Gastrocnemius medialis (tissue), 4 donors: ENCODE measurements around the gene PLEKHG4B. TPM values are rescaled to one million over a fixed set of nuclear protein-coding genes. Genes with fewer than 3 reads are reported as not detected.

Experiments
- ATAC-seq, 2 donors: fragments of 150-250 bp; one replicate each; pipeline ENCODE4 v1.9.1; 2016
- DNase-seq, 2 donors: peaks; one replicate each; pipeline ENCODE4 v3.0.0-alpha.2; 2019
- H3K27ac ChIP-seq, 4 donors: fragments of 200-600 bp; sonication (generic); 1 replicate in 1 of 4; 2 replicates in 3 of 4; pipeline ENCODE4 v1.5.1; 2016 to 2018; ENCODE audit warnings: mild to moderate bottlenecking in 2 of 4, moderate library complexity in 1 of 4
- H3K27me3 ChIP-seq, 3 donors: fragments of 200-600 bp; sonication (generic) in 2 of 3; 1 replicate in 1 of 3; 2 replicates in 2 of 3; pipeline versions ENCODE4 v1.5.1 to v1.6.0; 2016 to 2019; ENCODE audit warnings: mild to moderate bottlenecking in 1 of 3, moderate library complexity in 1 of 3
- H3K36me3 ChIP-seq, 2 donors: fragments of 200-600 bp; sonication (generic) in 1 of 2; one replicate each; pipeline ENCODE4 v1.5.1; 2017 to 2018
- H3K4me1 ChIP-seq, 2 donors: fragments of 200-600 bp; sonication (generic) in 1 of 2; one replicate each; pipeline ENCODE4 v1.5.1; 2016 to 2017; ENCODE audit warnings: mild to moderate bottlenecking in 2 of 2
- H3K4me3 ChIP-seq, 4 donors: fragments of 200-600 bp; sonication (generic) in 3 of 4; 1 replicate in 1 of 4; 2 replicates in 3 of 4; pipeline ENCODE4 v1.5.1; 2016 to 2019; ENCODE audit warnings: mild to moderate bottlenecking in 2 of 4
- H3K9me3 ChIP-seq, 3 donors: fragments of 200-600 bp; sonication (generic) in 2 of 3; 1 replicate in 1 of 3; 2 replicates in 2 of 3; pipeline ENCODE4 v1.5.1; 2016 to 2019
- POLR2A ChIP-seq, 2 donors: fragments of 450-650 bp; IDR thresholded peaks; one replicate each; pipeline ENCODE4 v1.6.1; 2017; ENCODE audit warnings: antibody characterized with exemption in 2 of 2, mild to moderate bottlenecking in 2 of 2, moderate library complexity in 2 of 2
- in situ Hi-C, 4 donors: fragments of 200-750 bp; cut with MboI; loops; one replicate each; pipeline versions ENCODE4 v1.15.0 to v1.8.0; 2017; ENCODE audit warnings: low sequenced_read_pairs in 4 of 4
- intact Hi-C: fragments of 100-400 bp; cut with DNase I; formaldehyde crosslinking; loops from one replicate; pipeline ENCODE4 v1.15.1; 2023; ENCODE audit warnings: low total_unique reads
- total RNA-seq, 4 donors: library from RNA; depleted of rRNA; stranded (reverse); fragments of >200 nt; gene quantifications; one replicate each; pipeline versions ENCODE4 v1.1.0 to v1.2.3, GENCODE V29; 2016
- TF ChIP-seq, protein P1 (sequence below), 5 experiments: fragments of 450-650 bp in 3 of 5; fragments of 200-600 bp in 2 of 5; sonication (generic) in 2 of 5; IDR thresholded peaks in 4 of 5; conservative IDR thresholded peaks in 1 of 5; 1 replicate in 4 of 5; 2 replicates in 1 of 5; pipeline ENCODE4 v1.5.1; 2016 to 2019; ENCODE audit warnings: antibody characterized with exemption in 5 of 5, mild to moderate bottlenecking in 3 of 5, moderate library complexity in 3 of 5

PLEKHG4B gene
- total RNA-seq, 4 donors from 2014 or later: not detected

GRCh38 chr5:147751-148150, 55.8 kb downstream of the PLEKHG4B start:
- intact Hi-C loops (no loop called here), in situ Hi-C loops (no loop called here)
- Histone ChIP-seq H3K4me3 (peak overlapping the region in 1 of 4 donors; percentile 4), H3K36me3 (no peaks in the 10 kb centered on the region), H3K27ac (no peak overlapping the region), H3K4me1 (no peaks in the 10 kb centered on the region), H3K27me3 (peaks cover 0 to 6% (median 4%) of the 10 kb centered on the region in 3 donors), H3K9me3 (peaks cover 0 to 4% (median 3%) of the 10 kb centered on the region in 3 donors)
- ATAC-seq: no peak
- no peak for DNase-seq
- TF ChIP-seq, protein P1, sequence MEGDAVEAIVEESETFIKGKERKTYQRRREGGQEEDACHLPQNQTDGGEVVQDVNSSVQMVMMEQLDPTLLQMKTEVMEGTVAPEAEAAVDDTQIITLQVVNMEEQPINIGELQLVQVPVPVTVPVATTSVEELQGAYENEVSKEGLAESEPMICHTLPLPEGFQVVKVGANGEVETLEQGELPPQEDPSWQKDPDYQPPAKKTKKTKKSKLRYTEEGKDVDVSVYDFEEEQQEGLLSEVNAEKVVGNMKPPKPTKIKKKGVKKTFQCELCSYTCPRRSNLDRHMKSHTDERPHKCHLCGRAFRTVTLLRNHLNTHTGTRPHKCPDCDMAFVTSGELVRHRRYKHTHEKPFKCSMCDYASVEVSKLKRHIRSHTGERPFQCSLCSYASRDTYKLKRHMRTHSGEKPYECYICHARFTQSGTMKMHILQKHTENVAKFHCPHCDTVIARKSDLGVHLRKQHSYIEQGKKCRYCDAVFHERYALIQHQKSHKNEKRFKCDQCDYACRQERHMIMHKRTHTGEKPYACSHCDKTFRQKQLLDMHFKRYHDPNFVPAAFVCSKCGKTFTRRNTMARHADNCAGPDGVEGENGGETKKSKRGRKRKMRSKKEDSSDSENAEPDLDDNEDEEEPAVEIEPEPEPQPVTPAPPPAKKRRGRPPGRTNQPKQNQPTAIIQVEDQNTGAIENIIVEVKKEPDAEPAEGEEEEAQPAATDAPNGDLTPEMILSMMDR (IDR thresholded peaks at IDR 0.05 in 4 of 5, conservative IDR thresholded peaks at IDR 0.05 in 1 of 5): no peak
- TF ChIP-seq POLR2A (IDR thresholded peaks at IDR 0.05): no peak

DNA sequence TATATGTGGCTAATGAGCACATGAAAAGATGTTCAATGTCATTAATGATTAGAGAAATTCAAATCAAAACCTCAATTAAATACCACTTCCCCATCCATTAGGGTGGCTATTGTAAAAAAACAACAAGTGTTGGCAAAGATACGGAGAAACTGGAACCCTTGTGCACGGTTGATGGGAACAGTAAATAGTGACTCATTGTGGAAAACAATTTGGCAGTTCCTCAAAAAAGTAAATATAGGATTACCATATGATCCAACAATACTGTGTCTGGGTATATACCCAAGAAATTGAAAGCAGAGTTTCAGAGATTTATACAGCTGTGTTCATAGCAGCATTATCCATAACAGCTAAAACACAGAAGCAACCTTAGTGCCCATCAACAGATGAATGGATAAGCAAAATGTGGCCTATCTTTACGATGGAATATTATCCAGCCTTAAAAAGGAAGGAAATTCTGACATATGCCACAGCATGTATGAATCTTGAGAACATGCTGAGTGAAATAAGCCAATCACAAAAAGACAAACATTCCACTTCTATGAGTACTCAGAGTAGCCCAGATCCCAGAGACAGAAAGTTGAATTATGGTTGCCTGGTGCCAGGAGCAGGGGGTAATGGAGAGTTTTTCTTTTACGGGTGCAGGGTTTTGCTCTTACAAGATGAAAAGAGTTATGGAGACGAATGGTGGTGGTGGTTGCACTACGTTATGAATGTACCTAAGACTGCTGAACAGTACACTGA, 57.9 kb downstream of the PLEKHG4B start:
- in situ Hi-C loops: no loop called here

DNA sequence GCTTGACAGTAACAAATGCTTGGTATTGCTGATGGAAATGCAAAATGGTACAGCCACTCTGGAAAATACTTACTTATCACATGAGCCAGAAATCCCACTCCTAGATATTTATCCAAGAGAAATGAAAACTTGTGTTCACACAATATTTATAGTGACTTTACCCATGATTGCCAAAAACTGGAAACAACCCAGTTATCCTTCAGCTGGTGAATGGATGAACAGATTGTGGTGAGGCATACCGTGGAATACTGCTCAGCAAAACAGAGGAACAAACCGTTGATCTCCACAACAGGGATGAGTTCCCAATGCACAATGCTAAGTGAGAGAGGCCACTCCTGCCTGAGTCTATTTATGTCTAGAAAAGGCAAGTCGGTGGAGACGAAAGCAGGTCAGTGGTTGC, 58.8 kb downstream of the PLEKHG4B start:
- intact Hi-C loops: no loop called here
- TF ChIP-seq, protein P1 (IDR thresholded peaks at IDR 0.05 in 4 of 5, conservative IDR thresholded peaks at IDR 0.05 in 1 of 5): no peak
- no peak for TF ChIP-seq POLR2A (IDR thresholded peaks at IDR 0.05)
- peaks cover 0 to 10% (median 3%) of the 10 kb centered on the region in 3 donors for H3K27me3 ChIP-seq

More for the DNA sequence above, 57.9 kb downstream of the PLEKHG4B start:
- intact Hi-C loops: no loop called here
- DNase-seq (no peak), ATAC-seq (no peak)
- H3K36me3 ChIP-seq: no peaks in the 10 kb centered on the region
- H3K9me3 ChIP-seq: peaks cover 0 to 4% (median 3%) of the 10 kb centered on the region in 3 donors
- no peaks in the 10 kb centered on the region for H3K4me1 ChIP-seq
- H3K27ac ChIP-seq: no peak overlapping the region
- peaks cover 2 to 9% (median 4%) of the 10 kb centered on the region in 3 donors for H3K27me3 ChIP-seq
- TF ChIP-seq, protein P1 (IDR thresholded peaks at IDR 0.05 in 4 of 5, conservative IDR thresholded peaks at IDR 0.05 in 1 of 5): no peak
- no peak for TF ChIP-seq POLR2A (IDR thresholded peaks at IDR 0.05)
- no peak overlapping the region for H3K4me3 ChIP-seq

DNA sequence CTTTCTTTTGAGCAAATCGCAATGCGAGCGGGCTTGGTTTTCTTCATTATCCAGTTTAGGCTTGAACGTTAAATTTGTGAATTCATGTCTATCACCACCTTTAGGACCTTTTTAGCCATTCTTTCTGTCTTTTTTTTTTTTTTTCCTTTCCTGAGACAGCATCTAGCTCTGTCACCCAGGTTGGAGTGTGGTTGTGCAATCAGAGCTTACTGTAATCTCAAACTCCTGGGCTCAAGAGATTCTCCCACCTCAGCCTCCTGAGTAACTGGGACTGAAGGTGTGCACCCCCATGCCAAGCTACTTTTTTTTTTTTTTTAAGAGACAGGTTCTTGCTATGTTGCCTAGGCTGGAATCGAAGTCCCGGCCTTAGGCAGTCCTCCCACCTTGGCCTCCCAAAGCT, 60.1 kb downstream of the PLEKHG4B start:
- peaks cover 0 to 9% (median 3%) of the 10 kb centered on the region in 3 donors for H3K27me3 ChIP-seq
- H3K4me3 ChIP-seq: no peak overlapping the region
- peaks cover 0 to 3% (median 1%) of the 10 kb centered on the region in 3 donors for H3K9me3 ChIP-seq
- ATAC-seq: no peak
- H3K4me1 ChIP-seq: no peaks in the 10 kb centered on the region
- no peak overlapping the region for H3K27ac ChIP-seq
- no peaks in the 10 kb centered on the region for H3K36me3 ChIP-seq
- DNase-seq: no peak
- TF ChIP-seq POLR2A (IDR thresholded peaks at IDR 0.05): no peak
- TF ChIP-seq, protein P1 (IDR thresholded peaks at IDR 0.05 in 4 of 5, conservative IDR thresholded peaks at IDR 0.05 in 1 of 5): no peak
- in situ Hi-C loops: no loop called here
- intact Hi-C loops: no loop called here

More for the DNA sequence above, 58.8 kb downstream of the PLEKHG4B start:
- DNase-seq: no peak
- in situ Hi-C loops: no loop called here
- no peaks in the 10 kb centered on the region for H3K4me1 ChIP-seq
- ATAC-seq: no peak
- H3K4me3 ChIP-seq: no peak overlapping the region
- H3K36me3 ChIP-seq: no peaks in the 10 kb centered on the region
- H3K27ac ChIP-seq: no peak overlapping the region
- H3K9me3 ChIP-seq: peaks cover 0 to 4% (median 3%) of the 10 kb centered on the region in 3 donors
